Measurements from ENCODE around the gene SNED1. TPM values are rescaled to one million over a fixed set of nuclear protein-coding genes. Genes with fewer than 3 reads are reported as not detected.

The SNED1 gene
- total and polyA plus RNA-seq, 2 experiments from 2014 or later, result 1.5 to 2.8 TPM

- TF ChIP-seq ETS1 (IDR thresholded peaks at IDR 0.05) (no peak), STAT1 (IDR thresholded peaks at IDR 0.05; ENCODE audit: unreplicated experiment) (no peak), NANOG (IDR thresholded peaks at IDR 0.05; ENCODE audit: borderline replicate concordance) (no peak)
Measured at GRCh38 chr2:241080405-241081189, 82.2 kb downstream of the SNED1 start (continued).

DNA sequence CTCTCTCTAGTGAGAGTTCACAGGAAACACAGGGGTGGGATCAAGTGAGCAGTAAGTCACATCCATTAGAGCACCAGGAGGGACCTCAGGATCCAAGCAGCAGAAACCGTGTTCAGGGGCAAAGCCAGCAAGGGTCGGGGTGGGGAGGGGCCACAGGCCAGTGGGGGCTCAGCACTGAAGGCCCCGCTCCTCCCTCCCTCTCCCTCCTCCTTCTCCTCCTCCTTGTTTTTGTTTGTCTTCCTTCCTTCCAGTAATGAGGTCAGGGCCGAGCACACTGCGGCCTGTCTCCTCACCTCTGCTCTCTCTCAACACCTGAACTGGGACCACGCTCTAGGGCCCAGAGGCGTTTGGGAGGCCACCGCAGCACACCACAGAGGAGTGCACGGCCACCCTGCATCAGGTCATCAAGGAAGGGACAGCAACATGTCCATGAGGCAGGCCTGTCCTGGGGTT lies 82.8 kb downstream of the SNED1 start:
- no peaks in the 10 kb centered on the region for H3K4me1 ChIP-seq (ENCODE audit: insufficient read depth)
- no peaks in the 10 kb centered on the region for H3K4me1 Mint-ChIP-seq
- peaks cover 10% of the 10 kb centered on the region for H3K36me3 Mint-ChIP-seq (ENCODE audit: low read depth)
- DNase-seq (ENCODE audit: low spot score) (no peak), ATAC-seq (peak; percentile 27)
- H3K9me2 ChIP-seq (ENCODE audit: insufficient read depth), result no peaks in the 10 kb centered on the region
- no peak overlapping the region for H3K4me3 Mint-ChIP-seq
- H3K27me3 Mint-ChIP-seq (ENCODE audit: insufficient read depth, low read depth, poor library complexity), result peaks cover 2% of the 10 kb centered on the region
- no peaks in the 10 kb centered on the region; the same call in 1 of the 2 replicates for H4K20me1 ChIP-seq (replicated peaks; ENCODE audit: insufficient read depth)
- H3K4me2 ChIP-seq, result no peak overlapping the region
- H3K27me3 ChIP-seq (ENCODE audit: insufficient read depth), result no peaks in the 10 kb centered on the region
- H3F3A ChIP-seq (replicated peaks; ENCODE audit: low read depth), result no peaks in the 10 kb centered on the region
- no peak overlapping the region for H3K27ac ChIP-seq (ENCODE audit: low read depth)
- no peak for TF ChIP-seq CREB1 (CRISPR knock-in tag; IDR thresholded peaks at IDR 0.05; ENCODE audit: low read depth)
- TF ChIP-seq, protein P1, sequence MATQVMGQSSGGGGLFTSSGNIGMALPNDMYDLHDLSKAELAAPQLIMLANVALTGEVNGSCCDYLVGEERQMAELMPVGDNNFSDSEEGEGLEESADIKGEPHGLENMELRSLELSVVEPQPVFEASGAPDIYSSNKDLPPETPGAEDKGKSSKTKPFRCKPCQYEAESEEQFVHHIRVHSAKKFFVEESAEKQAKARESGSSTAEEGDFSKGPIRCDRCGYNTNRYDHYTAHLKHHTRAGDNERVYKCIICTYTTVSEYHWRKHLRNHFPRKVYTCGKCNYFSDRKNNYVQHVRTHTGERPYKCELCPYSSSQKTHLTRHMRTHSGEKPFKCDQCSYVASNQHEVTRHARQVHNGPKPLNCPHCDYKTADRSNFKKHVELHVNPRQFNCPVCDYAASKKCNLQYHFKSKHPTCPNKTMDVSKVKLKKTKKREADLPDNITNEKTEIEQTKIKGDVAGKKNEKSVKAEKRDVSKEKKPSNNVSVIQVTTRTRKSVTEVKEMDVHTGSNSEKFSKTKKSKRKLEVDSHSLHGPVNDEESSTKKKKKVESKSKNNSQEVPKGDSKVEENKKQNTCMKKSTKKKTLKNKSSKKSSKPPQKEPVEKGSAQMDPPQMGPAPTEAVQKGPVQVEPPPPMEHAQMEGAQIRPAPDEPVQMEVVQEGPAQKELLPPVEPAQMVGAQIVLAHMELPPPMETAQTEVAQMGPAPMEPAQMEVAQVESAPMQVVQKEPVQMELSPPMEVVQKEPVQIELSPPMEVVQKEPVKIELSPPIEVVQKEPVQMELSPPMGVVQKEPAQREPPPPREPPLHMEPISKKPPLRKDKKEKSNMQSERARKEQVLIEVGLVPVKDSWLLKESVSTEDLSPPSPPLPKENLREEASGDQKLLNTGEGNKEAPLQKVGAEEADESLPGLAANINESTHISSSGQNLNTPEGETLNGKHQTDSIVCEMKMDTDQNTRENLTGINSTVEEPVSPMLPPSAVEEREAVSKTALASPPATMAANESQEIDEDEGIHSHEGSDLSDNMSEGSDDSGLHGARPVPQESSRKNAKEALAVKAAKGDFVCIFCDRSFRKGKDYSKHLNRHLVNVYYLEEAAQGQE (IDR thresholded peaks at IDR 0.05; ENCODE audit: unreplicated experiment), result no peak
- no peak for TF ChIP-seq EZH2 (IDR thresholded peaks at IDR 0.05; ENCODE audit: low read depth, unreplicated experiment)
- TF ChIP-seq EZH2phosphoT487 (IDR thresholded peaks at IDR 0.05; ENCODE audit: unreplicated experiment), result no peak
- no peak for TF ChIP-seq ZNF114 (CRISPR knock-in tag; IDR thresholded peaks at IDR 0.05)
- no peak for TF ChIP-seq POLR2AphosphoS5 (IDR thresholded peaks at IDR 0.05; ENCODE audit: low read depth)
- no peak for TF ChIP-seq ETS1 (IDR thresholded peaks at IDR 0.05)
- no peak for TF ChIP-seq ZNF331 (CRISPR knock-in tag; IDR thresholded peaks at IDR 0.05; ENCODE audit: low read depth)
- TF ChIP-seq CTCF (conservative IDR thresholded peaks at IDR 0.05; ENCODE audit: low read depth in 2 of 2), result no peak
- no peaks in the 10 kb centered on the region for H3K36me3 ChIP-seq (ENCODE audit: insufficient read depth)
- no peaks in the 10 kb centered on the region for H3K79me2 ChIP-seq (replicated peaks; ENCODE audit: insufficient read depth)
- H3K9me3 Mint-ChIP-seq, result no peaks in the 10 kb centered on the region
- no peak overlapping the region for H3K27ac Mint-ChIP-seq
- no peak overlapping the region for H2AFZ ChIP-seq
- H3K4me3 ChIP-seq, result no peak overlapping the region

Data from GM23338 (cell line).